Panc1 (cell line): ENCODE measurements around the gene UBE2L5.

Experiments used
- CTCF ChIP-seq: fragments of 450-650 bp; IDR thresholded peaks from 2 replicates; pipeline ENCODE4 v1.5.1; 2017; ENCODE audit warnings: mild to moderate bottlenecking
- POLR2AphosphoS5 ChIP-seq: IDR thresholded peaks from 2 replicates; pipeline ENCODE4 v1.6.1; 2012; ENCODE audit warnings: mild to moderate bottlenecking, low read depth, low read length, moderate library complexity
- SIN3A ChIP-seq: IDR thresholded peaks from 2 replicates; pipeline ENCODE4 v1.6.1; 2012; ENCODE audit warnings: low read depth, mild to moderate bottlenecking, low read length, moderate library complexity, borderline replicate concordance; ENCODE audit not compliant: insufficient read depth
- TCF7L2 ChIP-seq: IDR thresholded peaks from 2 replicates; pipeline ENCODE4 v1.6.1; 2011; ENCODE audit warnings: mild to moderate bottlenecking, low read depth, low read length, inconsistent platforms

- no peak for TF ChIP-seq POLR2AphosphoS5
- no peak for TF ChIP-seq CTCF
- TF ChIP-seq SIN3A, result no peak
- TF ChIP-seq TCF7L2, result no peak
Observed at GRCh38 chr13:30392681-30393045, 29.6 kb upstream of the UBE2L5 start.
